Umbilical cord (tissue), 2 donors: ENCODE measurements around the gene ZNF629. TPM values are rescaled to one million over a fixed set of nuclear protein-coding genes. Genes with fewer than 3 reads are reported as not detected.

Source experiments
- DNase-seq: peaks from one replicate; pipeline ENCODE4 v3.0.0-alpha.2; 2015; ENCODE audit warnings: low spot score
- total RNA-seq: library from RNA; depleted of rRNA; stranded (reverse); fragments of >200 nt; gene quantifications from one replicate; pipeline ENCODE4 v1.2.3, GENCODE V29; 2014; ENCODE audit warnings: low replicate concordance; ENCODE audit not compliant: insufficient read depth

ZNF629 gene
- total RNA-seq, 1 donor from 2014 or later, result 5.1 TPM

DNA sequence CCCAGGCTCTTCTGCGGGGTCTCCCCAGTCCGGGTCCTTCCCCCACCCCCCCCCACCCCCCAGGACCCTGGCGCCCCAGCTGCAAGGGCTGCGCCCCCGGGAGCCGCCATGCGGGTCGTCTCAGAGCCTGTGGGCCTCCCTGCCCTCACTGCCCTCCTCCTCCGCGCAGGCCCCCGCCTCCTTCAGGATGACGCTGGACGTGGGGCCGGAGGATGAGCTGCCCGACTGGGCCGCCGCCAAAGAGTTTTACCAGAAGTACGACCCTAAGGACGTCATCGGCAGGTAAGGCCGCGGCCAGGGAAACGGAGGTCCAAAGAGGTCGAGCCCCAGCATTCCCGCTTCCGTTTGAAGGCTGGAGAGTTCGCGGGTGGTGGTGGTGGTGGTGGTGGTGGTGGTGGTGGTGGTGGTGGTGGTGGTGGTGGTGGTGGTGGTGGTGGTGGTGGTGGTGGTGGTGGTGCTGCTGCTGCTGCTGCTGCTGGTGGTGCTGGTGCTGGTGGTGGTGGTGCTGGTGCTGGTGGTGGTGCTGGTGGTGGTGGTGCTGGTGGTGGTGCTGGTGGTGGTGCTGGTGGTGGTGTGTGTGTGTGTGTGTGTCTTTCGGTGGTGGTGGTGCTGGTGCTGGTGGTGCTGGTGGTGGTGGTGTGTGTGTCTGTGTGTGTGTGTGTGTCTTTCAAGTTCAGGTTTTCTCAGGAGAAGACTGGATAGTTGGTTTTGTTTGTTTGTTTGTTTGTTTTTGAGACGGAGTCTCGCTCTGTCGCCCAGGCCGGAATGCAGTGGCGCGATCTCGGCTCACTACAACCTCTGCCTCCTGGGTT, 38.2 kb downstream of the ZNF629 start:
- DNase-seq, result peak; percentile 30

GRCh38 chr16:30747799-30748633, 39.0 kb downstream of the ZNF629 start, which contains the start of gene PHKG2:
Gene PHKG2 (plus strand): TSS chr16:30748425. CDS start chr16:30748821, 396 bp downstream.
- DNase-seq, result peak; percentile 100

GRCh38 chr16:30747331-30747730, 39.7 kb downstream of the ZNF629 start:
- DNase-seq, result peak; percentile 75

DNA sequence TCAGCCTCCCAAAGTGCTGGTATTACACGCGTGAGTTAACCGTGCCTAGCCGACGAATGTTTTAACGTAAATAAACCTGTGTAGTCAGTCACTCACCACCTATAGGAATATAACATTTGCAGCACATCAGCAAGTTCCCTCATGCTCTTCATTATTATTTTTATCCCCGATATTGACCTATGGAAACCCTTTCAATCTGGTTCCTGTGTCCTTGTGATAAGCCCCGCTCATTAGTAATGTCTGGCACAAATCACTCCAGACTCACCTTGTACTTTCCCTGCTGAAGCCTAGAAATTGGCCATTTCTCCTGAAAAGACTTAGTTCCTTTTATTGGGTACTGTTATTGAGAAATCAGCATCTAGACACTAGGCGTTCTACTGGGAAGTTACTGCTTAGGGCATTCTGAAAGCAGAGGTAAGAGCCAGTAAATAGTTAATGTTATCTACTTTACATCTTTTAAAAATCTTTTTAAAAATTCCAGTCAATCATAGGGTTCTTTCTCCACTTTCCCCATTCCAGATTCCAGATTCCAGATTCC, 40.3 kb downstream of the ZNF629 start:
- DNase-seq, result no peak

- DNase-seq, result no peak
Measured at GRCh38 chr16:30745082-30745481, 41.9 kb downstream of the ZNF629 start.

DNA sequence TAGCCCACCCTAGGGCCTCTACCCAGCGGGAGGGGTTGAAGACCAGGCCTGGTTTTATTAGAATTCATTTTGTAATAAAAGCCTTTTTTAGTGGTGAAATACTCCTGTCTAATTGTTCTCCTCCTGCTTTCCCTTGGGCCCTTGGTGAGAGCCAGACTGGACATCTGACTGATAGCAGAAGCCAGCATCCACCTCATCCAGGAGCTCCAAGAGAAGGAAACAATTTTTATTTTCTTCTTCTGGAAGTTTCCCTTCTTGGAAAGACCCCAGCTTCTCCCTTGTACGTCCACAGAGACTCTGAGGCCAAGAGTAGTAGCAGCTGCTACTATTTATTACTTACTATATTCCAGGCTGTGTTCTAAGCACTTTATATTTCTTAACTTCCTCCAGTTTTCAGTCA, 42.8 kb downstream of the ZNF629 start:
- no peak for DNase-seq

DNA sequence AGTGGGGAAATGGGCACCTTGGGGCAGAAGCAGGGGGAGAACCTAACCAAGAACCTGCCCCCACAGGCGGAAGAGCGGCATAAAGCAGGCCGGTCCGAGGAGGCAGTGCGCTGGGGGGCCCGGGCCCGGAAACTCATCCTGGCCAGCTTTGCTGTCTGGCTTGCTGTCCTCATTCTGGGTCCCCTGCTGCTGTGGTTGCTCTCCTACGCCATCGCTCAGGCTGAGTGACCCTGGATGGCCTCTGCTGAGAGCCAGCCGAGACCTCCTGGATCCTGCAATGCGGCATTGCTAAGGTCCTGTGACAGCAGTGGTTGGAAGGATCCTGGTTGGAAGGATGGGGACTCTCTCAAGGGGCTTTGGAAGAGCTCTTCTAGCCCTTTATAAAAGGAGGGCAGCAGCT, 43.3 kb downstream of the ZNF629 start:
- DNase-seq, result no peak

DNA sequence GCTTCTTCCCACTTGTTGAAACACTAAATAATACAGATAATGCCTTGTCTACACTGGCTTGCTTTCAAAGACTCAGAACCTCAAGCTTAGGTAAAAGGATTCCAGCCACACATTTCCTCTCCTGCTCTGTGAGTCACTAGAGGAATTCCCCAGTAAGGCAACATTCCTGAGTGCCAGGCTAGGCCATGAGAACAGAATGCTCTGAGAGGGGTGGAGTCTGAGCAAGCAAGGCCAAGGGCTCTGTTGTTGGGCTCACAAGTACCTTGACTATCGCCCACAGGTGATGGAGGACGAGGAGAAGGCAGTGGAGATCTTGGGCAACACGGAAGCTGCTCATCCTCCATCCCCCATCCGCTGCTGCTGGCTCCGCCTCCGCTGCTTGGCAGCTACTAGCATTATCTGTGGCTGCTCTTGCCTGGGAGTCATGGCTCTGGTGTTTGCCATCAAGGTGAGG, 45.5 kb downstream of the ZNF629 start:
- DNase-seq, result peak; percentile 70

- peak; percentile 64 for DNase-seq
Measured at GRCh38 chr16:30740364-30741251, 46.4 kb downstream of the ZNF629 start.

GRCh38 chr16:30738984-30739951, 47.7 kb downstream of the ZNF629 start:
- DNase-seq, result no peak

GRCh38 chr16:30737794-30738648, 49.0 kb downstream of the ZNF629 start:
- no peak for DNase-seq

DNA sequence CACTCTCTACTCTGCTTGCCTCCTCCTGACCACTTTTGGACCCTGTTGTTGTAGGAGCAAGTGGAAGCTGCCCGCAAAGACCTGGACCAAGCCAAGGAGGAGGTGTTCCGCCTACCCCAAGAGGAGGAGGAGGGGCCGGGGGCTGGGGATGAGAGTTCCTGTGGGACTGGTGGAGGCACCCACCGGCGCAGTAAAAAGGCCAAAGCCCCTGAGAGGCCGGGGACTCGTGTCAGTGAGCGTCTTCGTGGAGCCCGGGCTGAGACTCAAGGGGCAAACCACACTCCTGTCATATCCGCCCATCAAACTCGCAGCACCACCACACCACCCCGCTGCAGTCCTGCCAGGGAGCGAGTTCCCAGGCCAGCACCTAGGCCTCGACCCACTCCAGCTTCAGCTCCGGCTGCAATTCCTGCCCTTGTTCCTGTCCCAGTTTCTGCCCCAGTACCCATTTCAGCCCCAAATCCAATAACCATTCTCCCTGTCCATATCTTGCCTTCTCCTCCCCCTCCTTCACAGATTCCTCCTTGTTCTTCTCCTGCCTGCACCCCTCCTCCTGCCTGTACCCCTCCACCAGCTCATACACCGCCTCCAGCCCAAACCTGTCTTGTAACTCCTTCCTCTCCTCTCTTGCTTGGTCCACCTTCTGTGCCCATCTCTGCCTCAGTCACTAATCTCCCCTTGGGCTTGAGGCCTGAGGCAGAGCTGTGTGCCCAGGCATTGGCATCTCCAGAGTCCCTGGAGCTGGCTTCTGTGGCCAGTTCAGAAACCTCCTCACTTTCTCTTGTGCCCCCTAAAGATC, 49.8 kb downstream of the ZNF629 start:
- no peak for DNase-seq

- DNase-seq, result no peak
Measured at GRCh38 chr16:30731411-30731810, 55.6 kb downstream of the ZNF629 start.

DNA sequence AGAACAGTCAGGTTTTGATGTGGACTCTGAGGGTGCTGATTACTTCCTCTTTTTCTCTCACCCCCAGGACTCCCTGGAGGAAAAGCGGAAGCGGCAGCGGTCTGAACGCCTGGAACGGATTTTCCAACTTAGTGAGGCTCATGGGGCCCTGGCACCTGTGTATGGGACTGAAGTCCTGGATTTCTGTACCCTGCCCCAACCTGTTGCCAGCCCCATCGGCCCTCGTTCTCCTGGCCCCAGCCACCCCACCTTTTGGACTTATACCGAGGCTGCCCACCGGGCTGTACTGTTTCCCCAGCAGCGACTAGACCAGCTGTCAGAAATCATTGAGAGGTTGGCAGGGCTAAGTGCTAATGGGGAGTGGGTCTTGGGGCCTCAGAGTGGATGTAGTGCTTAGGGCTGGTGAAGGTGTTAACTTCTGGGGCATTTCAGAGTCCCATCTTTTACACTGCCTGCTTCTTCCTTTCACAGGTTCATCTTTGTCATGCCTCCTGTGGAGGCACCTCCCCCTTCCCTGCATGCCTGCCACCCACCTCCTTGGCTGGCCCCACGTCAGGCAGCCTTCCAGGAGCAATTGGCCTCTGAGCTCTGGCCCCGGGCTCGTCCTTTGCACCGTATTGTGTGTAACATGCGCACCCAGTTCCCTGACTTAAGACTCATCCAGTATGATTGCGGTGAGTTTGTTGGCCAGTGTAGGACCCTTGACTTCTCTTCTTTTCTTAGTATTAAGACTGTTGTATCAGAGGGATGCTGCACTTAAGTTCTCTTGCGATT, 57.9 kb downstream of the ZNF629 start:
- no peak for DNase-seq
